Loucy (cell line): Measurements from ENCODE around the gene CSNK1G3.

ENCODE experiments used
- H2AFZ ChIP-seq: fragments of 200-600 bp; sonication (generic); 2 replicates; pipeline ENCODE4 v1.6.0; 2016; ENCODE audit warnings: antibody characterized with exemption, mild to moderate bottlenecking, low read length, moderate library complexity
- H3F3A ChIP-seq: fragments of 200-600 bp; 2 replicates; pipeline ENCODE4 v1.6.0; 2016; ENCODE audit warnings: antibody characterized with exemption, low read depth, mild to moderate bottlenecking
- H3K27me3 ChIP-seq: fragments of 200-600 bp; sonication (generic); 2 replicates; pipeline ENCODE4 v1.6.1; 2014; ENCODE audit warnings: low read length, mild to moderate bottlenecking; ENCODE audit not compliant: insufficient read depth, poor library complexity, severe bottlenecking
- H3K36me3 ChIP-seq: fragments of 200-600 bp; sonication (generic); 2 replicates; pipeline ENCODE4 v1.6.1; 2016; ENCODE audit warnings: low read length; ENCODE audit not compliant: insufficient read depth
- H3K4me1 ChIP-seq: fragments of 200-600 bp; sonication (generic); 2 replicates; pipeline ENCODE4 v1.5.1; 2014; ENCODE audit warnings: low read length, mild to moderate bottlenecking; ENCODE audit not compliant: insufficient read depth, poor library complexity, severe bottlenecking
- H3K4me2 ChIP-seq: fragments of 200-600 bp; sonication (generic); 2 replicates; pipeline ENCODE4 v1.6.0; 2014; ENCODE audit warnings: antibody characterized with exemption, low read length, low read depth, mild to moderate bottlenecking; ENCODE audit not compliant: poor library complexity, severe bottlenecking
- H3K4me3 ChIP-seq: fragments of 200-600 bp; sonication (generic); 2 replicates; pipeline ENCODE4 v1.5.1; 2014; ENCODE audit warnings: low read length, mild to moderate bottlenecking, mixed read lengths; ENCODE audit not compliant: poor library complexity, severe bottlenecking
- H3K79me2 ChIP-seq: fragments of 200-600 bp; sonication (generic); 2 replicates; pipeline ENCODE4 v1.6.1; 2014; ENCODE audit warnings: low read length; ENCODE audit not compliant: insufficient read depth
- H3K9ac ChIP-seq: fragments of 200-600 bp; sonication (generic); 2 replicates; pipeline ENCODE4 v1.6.0; 2014; ENCODE audit warnings: mild to moderate bottlenecking, low read depth, low read length, moderate library complexity; ENCODE audit not compliant: poor library complexity, severe bottlenecking
- H3K9me2 ChIP-seq: fragments of 200-600 bp; sonication (generic); replicated peaks from 2 replicates; pipeline ENCODE4 v1.6.1; 2016; ENCODE audit warnings: low read depth, low read length, mixed read lengths
- H3K9me3 ChIP-seq: fragments of 200-600 bp; sonication (generic); 2 replicates; pipeline ENCODE4 v1.6.1; 2014; ENCODE audit warnings: mild to moderate bottlenecking, antibody characterized with exemption, low read length, low read depth; ENCODE audit not compliant: insufficient read depth
- H4K20me1 ChIP-seq: fragments of 200-600 bp; sonication (generic); 2 replicates; pipeline ENCODE4 v1.6.0; 2014; ENCODE audit warnings: antibody characterized with exemption, low read length, mild to moderate bottlenecking; ENCODE audit not compliant: insufficient read depth, poor library complexity, severe bottlenecking
- EZH2phosphoT487 ChIP-seq: fragments of 200-600 bp; IDR thresholded peaks from 2 replicates; pipeline ENCODE4 v1.6.1; 2018; ENCODE audit warnings: antibody characterized with exemption, mild to moderate bottlenecking, moderate library complexity, borderline replicate concordance
- TF ChIP-seq, protein P1 (sequence below): fragments of 200-600 bp; sonication (generic); conservative IDR thresholded peaks from 2 replicates; pipeline ENCODE4 v1.5.1; 2014; ENCODE audit warnings: mild to moderate bottlenecking, antibody characterized with exemption, low read length

Gene CSNK1G3

GRCh38 chr5:123528878-123529277 lies 16.9 kb downstream of the CSNK1G3 start:
- Histone ChIP-seq H3K79me2 (peaks cover 49% of the 10 kb centered on the region), H3F3A (no peaks in the 10 kb centered on the region), H3K9ac (no peak overlapping the region), H2AFZ (no peak overlapping the region), H3K27me3 (no peaks in the 10 kb centered on the region), H3K4me3 (no peak overlapping the region), H3K4me1 (peaks cover 4% of the 10 kb centered on the region), H4K20me1 (no peaks in the 10 kb centered on the region), H3K9me2 (no peaks in the 10 kb centered on the region), H3K9me3 (no peaks in the 10 kb centered on the region), H3K36me3 (no peaks in the 10 kb centered on the region), H3K4me2 (no peak overlapping the region)
- no peak for TF ChIP-seq EZH2phosphoT487
- TF ChIP-seq, protein P1, sequence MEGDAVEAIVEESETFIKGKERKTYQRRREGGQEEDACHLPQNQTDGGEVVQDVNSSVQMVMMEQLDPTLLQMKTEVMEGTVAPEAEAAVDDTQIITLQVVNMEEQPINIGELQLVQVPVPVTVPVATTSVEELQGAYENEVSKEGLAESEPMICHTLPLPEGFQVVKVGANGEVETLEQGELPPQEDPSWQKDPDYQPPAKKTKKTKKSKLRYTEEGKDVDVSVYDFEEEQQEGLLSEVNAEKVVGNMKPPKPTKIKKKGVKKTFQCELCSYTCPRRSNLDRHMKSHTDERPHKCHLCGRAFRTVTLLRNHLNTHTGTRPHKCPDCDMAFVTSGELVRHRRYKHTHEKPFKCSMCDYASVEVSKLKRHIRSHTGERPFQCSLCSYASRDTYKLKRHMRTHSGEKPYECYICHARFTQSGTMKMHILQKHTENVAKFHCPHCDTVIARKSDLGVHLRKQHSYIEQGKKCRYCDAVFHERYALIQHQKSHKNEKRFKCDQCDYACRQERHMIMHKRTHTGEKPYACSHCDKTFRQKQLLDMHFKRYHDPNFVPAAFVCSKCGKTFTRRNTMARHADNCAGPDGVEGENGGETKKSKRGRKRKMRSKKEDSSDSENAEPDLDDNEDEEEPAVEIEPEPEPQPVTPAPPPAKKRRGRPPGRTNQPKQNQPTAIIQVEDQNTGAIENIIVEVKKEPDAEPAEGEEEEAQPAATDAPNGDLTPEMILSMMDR = no peak

DNA sequence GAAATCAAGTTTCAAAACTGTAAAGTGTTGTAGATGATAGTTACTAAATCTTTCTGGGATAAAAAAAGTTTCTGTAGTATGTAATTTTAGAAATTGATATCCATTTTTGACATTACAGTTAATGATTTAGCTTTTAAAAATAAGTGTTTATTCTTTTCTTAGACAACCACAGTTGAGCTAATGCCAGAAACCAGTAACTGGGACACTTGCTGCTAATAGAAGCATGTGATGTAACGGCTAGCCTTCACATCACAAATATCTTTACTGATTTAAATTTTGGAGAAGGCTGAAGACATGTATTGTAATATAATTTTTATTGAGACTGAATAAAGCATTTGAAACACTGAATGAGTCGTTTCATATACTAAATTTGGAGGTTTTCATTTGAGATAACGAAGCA lies 18.8 kb downstream of the CSNK1G3 start:
- Histone ChIP-seq H3K4me2 (no peak overlapping the region), H3K79me2 (peaks cover 42% of the 10 kb centered on the region; the same call in 1 of the 2 replicates), H4K20me1 (no peaks in the 10 kb centered on the region), H3F3A (no peaks in the 10 kb centered on the region), H2AFZ (no peak overlapping the region), H3K9me3 (no peaks in the 10 kb centered on the region), H3K36me3 (no peaks in the 10 kb centered on the region), H3K9ac (no peak overlapping the region), H3K4me1 (peaks cover 4% of the 10 kb centered on the region), H3K9me2 (no peaks in the 10 kb centered on the region), H3K27me3 (no peaks in the 10 kb centered on the region), H3K4me3 (no peak overlapping the region)
- no peak for TF ChIP-seq EZH2phosphoT487
- TF ChIP-seq, protein P1 = no peak

GRCh38 chr5:123535648-123536047 lies 23.7 kb downstream of the CSNK1G3 start:
- Histone ChIP-seq H3K9ac (no peak overlapping the region), H3K27me3 (no peaks in the 10 kb centered on the region), H3K4me2 (no peak overlapping the region), H3K4me3 (no peak overlapping the region), H3K9me3 (no peaks in the 10 kb centered on the region), H3K9me2 (no peaks in the 10 kb centered on the region), H2AFZ (no peak overlapping the region), H3K4me1 (peaks cover 4% of the 10 kb centered on the region), H4K20me1 (peaks cover 4% of the 10 kb centered on the region), H3K79me2 (peaks cover 49% of the 10 kb centered on the region), H3F3A (no peaks in the 10 kb centered on the region), H3K36me3 (no peaks in the 10 kb centered on the region)
- TF ChIP-seq, protein P1 = no peak
- TF ChIP-seq EZH2phosphoT487 = no peak
